GM12878 (cell line): ENCODE data around the gene DOCK7. TPM values are rescaled to one million over a fixed set of nuclear protein-coding genes. Genes with fewer than 3 reads are reported as not detected.

Experiments used
- ATAC-seq: fragments of 200-7000 bp; cut with Tn5 transposase; 3 replicates; pipeline ENCODE4 v1.9.1; 2020; ENCODE audit warnings: mild to moderate bottlenecking, moderate library complexity
- BruUV-seq: library from RNA; stranded (reverse); fragments of 400-500 nt; replicated peaks from 2 replicates; lab custom pipeline; 2021; lab: Mats Ljungman, UMichigan
- CTCF ChIA-PET: fragments of 300-600 bp; sonication (Branson Sonifier 250); formaldehyde crosslinking; extraction: SDS; loops from one replicate; lab custom pipeline; 2021; ENCODE audit warnings: inconsistent platforms; lab: Yijun Ruan, JAX
- POLR2A ChIA-PET: fragments of 350-600 bp; formaldehyde crosslinking; extraction: SDS; loops from one replicate; lab custom pipeline; 2021; ENCODE audit warnings: inconsistent platforms; lab: Charles Lee
- RAD21 ChIA-PET: fragments of 300-600 bp; sonication (Branson Sonifier 250); formaldehyde crosslinking; loops from one replicate; lab custom pipeline; 2023; ENCODE audit warnings: antibody characterized with exemption; ENCODE audit not compliant: unreplicated experiment; lab: Charles Lee
- SMC1A ChIA-PET: fragments of 300-600 bp; sonication (Branson Sonifier 250); formaldehyde crosslinking; loops from one replicate; lab custom pipeline; 2023; ENCODE audit not compliant: unreplicated experiment, uncharacterized antibody; lab: Charles Lee
- DNase-seq: peaks from one replicate; pipeline ENCODE4 v3.0.0-alpha.2; 2011; ENCODE audit warnings: low read depth, low spot score
- FAIRE-seq: peaks from 3 replicates; lab custom pipeline; 2011; peaks lifted over from hg19 to GRCh38; lab: Jason Lieb, UNC
- H2AFZ ChIP-seq: 2 replicates; pipeline ENCODE4 v1.6.0; 2011; ENCODE audit warnings: low read depth, low read length, control low read depth; ENCODE audit not compliant: control insufficient read depth
- H3K27ac ChIP-seq: 2 replicates; pipeline ENCODE4 v1.5.1; 2011; ENCODE audit warnings: control low read depth; ENCODE audit not compliant: control insufficient read depth, insufficient read depth
- H3K27me3 ChIP-seq, 2 experiments: replicated peaks in 1 of 2; 2 replicates each; pipeline versions ENCODE4 v1.6.0 to v1.6.1; 2011; ENCODE audit warnings: low read length in 1 of 2; ENCODE audit not compliant: control insufficient read depth in 2 of 2, insufficient read depth in 2 of 2
- H3K36me3 ChIP-seq, 2 experiments: 2 replicates each; pipeline ENCODE4 v1.5.1; 2011; ENCODE audit warnings: low read length in 1 of 2; ENCODE audit not compliant: control insufficient read depth in 2 of 2, insufficient read depth in 2 of 2
- H3K4me1 ChIP-seq: 2 replicates; pipeline ENCODE4 v1.6.1; 2011; ENCODE audit warnings: mild to moderate bottlenecking, low read length, moderate library complexity, mixed read lengths; ENCODE audit not compliant: control insufficient read depth, insufficient read depth
- H3K4me2 ChIP-seq: 2 replicates; pipeline ENCODE4 v1.6.0; 2011; ENCODE audit warnings: control low read depth; ENCODE audit not compliant: control insufficient read depth, insufficient read depth
- H3K4me3 ChIP-seq: fragments of 200-600 bp; sonication (generic); 2 replicates; pipeline ENCODE4 v1.5.1; 2016
- H3K79me2 ChIP-seq: 2 replicates; pipeline ENCODE4 v1.6.0; 2011; ENCODE audit warnings: low read length; ENCODE audit not compliant: control insufficient read depth, insufficient read depth
- H3K9ac ChIP-seq: 2 replicates; pipeline ENCODE4 v1.8.0; 2011; ENCODE audit warnings: low read length, control low read depth, mixed read lengths; ENCODE audit not compliant: control insufficient read depth, insufficient read depth
- H3K9me3 ChIP-seq: replicated peaks from 3 replicates; pipeline ENCODE4 v1.5.1; 2011; ENCODE audit warnings: mild to moderate bottlenecking, low read length; ENCODE audit not compliant: control insufficient read depth, insufficient read depth
- H4K20me1 ChIP-seq: 2 replicates; pipeline ENCODE4 v1.6.0; 2011; ENCODE audit not compliant: control insufficient read depth, insufficient read depth
- BACH1 ChIP-seq: fragments of 450-650 bp; IDR thresholded peaks from 2 replicates; pipeline ENCODE4 v1.6.1; 2017; ENCODE audit warnings: mild to moderate bottlenecking, borderline replicate concordance
- BHLHE40 ChIP-seq, 2 experiments: fragments of 450-650 bp in 1 of 2; IDR thresholded peaks; 2 replicates each; pipeline ENCODE4 v1.6.1; 2011 to 2017; ENCODE audit warnings: low read depth in 2 of 2, borderline replicate concordance in 1 of 2, improper control_type of control experiment in 1 of 2, low read length in 1 of 2, mild to moderate bottlenecking in 1 of 2
- CEBPB ChIP-seq, 2 experiments: fragments of 150-350 bp in 1 of 2; IDR thresholded peaks; 2 replicates each; pipeline ENCODE4 v1.6.1; 2012 to 2014; ENCODE audit warnings: low read depth in 2 of 2, low read length in 2 of 2, borderline replicate concordance in 1 of 2, inconsistent platforms in 1 of 2
- CREB1 ChIP-seq: IDR thresholded peaks from 2 replicates; pipeline ENCODE4 v1.6.1; 2012; ENCODE audit warnings: low read depth, mild to moderate bottlenecking, inconsistent platforms
- ESRRA ChIP-seq: IDR thresholded peaks from 2 replicates; pipeline ENCODE4 v1.6.1; 2012; ENCODE audit warnings: mild to moderate bottlenecking, low read length, improper control_type of control experiment
- IKZF2 ChIP-seq, 2 experiments: fragments of 450-650 bp; IDR thresholded peaks; 2 replicates each; pipeline ENCODE4 v1.6.1; 2017; ENCODE audit warnings: mild to moderate bottlenecking in 2 of 2, moderate library complexity in 2 of 2
- IRF4 ChIP-seq: IDR thresholded peaks from 2 replicates; pipeline ENCODE4 v1.6.1; 2011; ENCODE audit warnings: low read depth, low read length
- NBN ChIP-seq: fragments of 450-650 bp; IDR thresholded peaks from 2 replicates; pipeline ENCODE4 v1.6.1; 2016
- NRF1 ChIP-seq: conservative IDR thresholded peaks from 2 replicates; pipeline ENCODE4 v1.6.1; 2011; ENCODE audit warnings: mild to moderate bottlenecking, low read depth, low read length, improper control_type of control experiment
- POLR2AphosphoS2 ChIP-seq: IDR thresholded peaks from 2 replicates; pipeline ENCODE4 v1.6.1; 2011; ENCODE audit warnings: low read depth, mild to moderate bottlenecking, low read length, improper control_type of control experiment, moderate library complexity
- POLR2AphosphoS5 ChIP-seq: IDR thresholded peaks from 2 replicates; pipeline ENCODE4 v1.6.1; 2011; ENCODE audit warnings: mild to moderate bottlenecking, low read length, inconsistent platforms
- SMC3 ChIP-seq: IDR thresholded peaks from 2 replicates; pipeline ENCODE4 v1.6.1; 2011; ENCODE audit warnings: low read length, improper control_type of control experiment, borderline replicate concordance
- SPI1 ChIP-seq: IDR thresholded peaks from 2 replicates; pipeline ENCODE4 v1.6.1; 2011; ENCODE audit warnings: low read depth, mild to moderate bottlenecking, low read length, moderate library complexity, borderline replicate concordance; ENCODE audit not compliant: insufficient read depth
- TAF1 ChIP-seq: IDR thresholded peaks from 2 replicates; pipeline ENCODE4 v1.6.1; 2011; ENCODE audit warnings: mild to moderate bottlenecking, low read depth, low read length, borderline replicate concordance
- TBL1XR1 ChIP-seq: IDR thresholded peaks from 2 replicates; pipeline ENCODE4 v1.6.1; 2012; ENCODE audit warnings: low read depth, low read length, improper control_type of control experiment
- TCF7 ChIP-seq: IDR thresholded peaks from 2 replicates; pipeline ENCODE4 v1.6.1; 2014; ENCODE audit warnings: antibody characterized with exemption, borderline replicate concordance
- YY1 ChIP-seq: IDR thresholded peaks from 2 replicates; pipeline ENCODE4 v1.6.1; 2011; ENCODE audit warnings: low read depth, mild to moderate bottlenecking, low read length
- ZBTB33 ChIP-seq: fragments of 450-650 bp; IDR thresholded peaks from 2 replicates; pipeline ENCODE4 v1.6.1; 2017; ENCODE audit warnings: mild to moderate bottlenecking
- WGBS: methylation state at CpG from one replicate; pipeline ENCODE4 v1.1.6; 2016; ENCODE audit warnings: low lambda C conversion rate; ENCODE audit not compliant: insufficient replicate concordance, insufficient coverage; ENCODE audit errors: missing lambda C conversion rate; 5-methylcytosine and 5-hydroxymethylcytosine counted together
- in situ Hi-C: fragments of 300-500 bp; cut with MboI; formaldehyde crosslinking; loops from 9 replicates; pipeline ENCODE4 v1.14.3; 2018; ENCODE audit warnings: mixed read lengths
- intact Hi-C: fragments of 100-400 bp; cut with micrococcal nuclease; formaldehyde crosslinking; loops from one replicate; pipeline ENCODE4 v1.14.2; 2022; ENCODE audit not compliant: unreplicated experiment
- polyA plus RNA-seq, 11 experiments: library from polyadenylated mRNA; depleted of rRNA in 4 of 11; unstranded in 6 of 11; stranded (reverse) in 5 of 11; fragments of >200 nt; fragmentation: Nextera tagmentation in 4 of 11; fragmentation: Illumina TruSeq in 1 of 11; extraction: Ambion mirVana in 4 of 11; extraction: Trizol in 1 of 11; gene quantifications; 1 replicate in 1 of 11; 2 replicates in 10 of 11; pipeline versions ENCODE4 v1.2.1 to v1.2.3, GENCODE V29; 2011 to 2016; ENCODE audit warnings: inconsistent platforms in 2 of 11, missing spikeins in 2 of 11, low read depth in 1 of 11
- total RNA-seq, 4 experiments: library from RNA; depleted of rRNA in 3 of 4; stranded (reverse); fragments of >200 nt in 3 of 4; fragmentation: Illumina TruSeq in 1 of 4; extraction: Trizol in 1 of 4; gene quantifications; 2 replicates each; pipeline versions ENCODE4 v1.2.1 to v1.2.3, GENCODE V29; 2013 to 2021
- TF ChIP-seq, protein P1 (sequence below): IDR thresholded peaks from 2 replicates; pipeline ENCODE4 v1.6.1; 2011; ENCODE audit warnings: low read depth, low read length, improper control_type of control experiment, borderline replicate concordance
- TF ChIP-seq, protein P2 (sequence below): fragments of 450-650 bp; conservative IDR thresholded peaks from 2 replicates; pipeline ENCODE4 v1.6.1; 2017; ENCODE audit warnings: mild to moderate bottlenecking, moderate library complexity

DOCK7 gene
- total and polyA plus RNA-seq, 10 of the 15 experiments (the other 5 are each of a cell fraction or from before 2014, with no cell fraction given), result 4.8 to 34.6 (median 26.9) TPM

DNA sequence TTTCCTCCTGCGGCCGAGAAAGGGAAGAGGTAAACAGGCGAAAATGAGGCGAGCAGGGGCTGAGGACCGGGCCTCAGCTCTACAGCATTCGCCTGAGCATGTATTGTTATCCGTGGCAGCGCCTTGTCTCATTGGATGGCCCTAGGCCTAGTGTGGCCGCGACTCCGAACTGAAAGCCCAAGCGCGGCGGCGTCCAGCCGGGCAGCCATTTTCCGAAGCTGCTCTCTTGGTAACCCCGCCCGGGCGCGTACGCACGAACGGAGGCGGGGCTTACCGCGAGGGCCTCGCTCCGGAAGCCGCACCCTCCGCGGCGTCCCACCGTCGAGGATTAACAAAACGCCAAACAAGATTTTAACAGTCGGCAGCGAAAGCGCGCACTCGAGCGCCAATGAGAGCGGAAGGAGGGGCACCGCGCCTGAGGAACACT lies 252.1 kb downstream of the DOCK7 start:
- intact Hi-C loops, result loop anchor here (2.0 to 5.0 kb wide), 4 partner anchors 186 to 351 kb away; partner anchors contain the start of gene DOCK7
- TF ChIP-seq BACH1, result peak; percentile 29; the same call in 1 of the 2 replicates
- TF ChIP-seq CEBPB (IDR thresholded peaks at IDR 0.05; ENCODE audit: borderline replicate concordance in 1 of 2, low read depth in 2 of 2, low read length in 2 of 2), result no peak
- peak; percentile 91 for TF ChIP-seq POLR2AphosphoS5
- TF ChIP-seq CREB1, result peak; percentile 63; the same call in 1 of the 2 replicates
- TF ChIP-seq POLR2AphosphoS2, result peak; percentile 78
- peak; percentile 99 for TF ChIP-seq YY1
- TF ChIP-seq, protein P1, sequence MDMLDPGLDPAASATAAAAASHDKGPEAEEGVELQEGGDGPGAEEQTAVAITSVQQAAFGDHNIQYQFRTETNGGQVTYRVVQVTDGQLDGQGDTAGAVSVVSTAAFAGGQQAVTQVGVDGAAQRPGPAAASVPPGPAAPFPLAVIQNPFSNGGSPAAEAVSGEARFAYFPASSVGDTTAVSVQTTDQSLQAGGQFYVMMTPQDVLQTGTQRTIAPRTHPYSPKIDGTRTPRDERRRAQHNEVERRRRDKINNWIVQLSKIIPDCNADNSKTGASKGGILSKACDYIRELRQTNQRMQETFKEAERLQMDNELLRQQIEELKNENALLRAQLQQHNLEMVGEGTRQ, result no peak
- TF ChIP-seq ESRRA, result no peak
- no peak for TF ChIP-seq TCF7
- peak; percentile 27 for TF ChIP-seq SPI1
- 0 out of 2 replicates have a peak, but pooled peaks have one; percentile 9 for TF ChIP-seq SMC3
- TF ChIP-seq NRF1, result no peak
- TF ChIP-seq, protein P2, sequence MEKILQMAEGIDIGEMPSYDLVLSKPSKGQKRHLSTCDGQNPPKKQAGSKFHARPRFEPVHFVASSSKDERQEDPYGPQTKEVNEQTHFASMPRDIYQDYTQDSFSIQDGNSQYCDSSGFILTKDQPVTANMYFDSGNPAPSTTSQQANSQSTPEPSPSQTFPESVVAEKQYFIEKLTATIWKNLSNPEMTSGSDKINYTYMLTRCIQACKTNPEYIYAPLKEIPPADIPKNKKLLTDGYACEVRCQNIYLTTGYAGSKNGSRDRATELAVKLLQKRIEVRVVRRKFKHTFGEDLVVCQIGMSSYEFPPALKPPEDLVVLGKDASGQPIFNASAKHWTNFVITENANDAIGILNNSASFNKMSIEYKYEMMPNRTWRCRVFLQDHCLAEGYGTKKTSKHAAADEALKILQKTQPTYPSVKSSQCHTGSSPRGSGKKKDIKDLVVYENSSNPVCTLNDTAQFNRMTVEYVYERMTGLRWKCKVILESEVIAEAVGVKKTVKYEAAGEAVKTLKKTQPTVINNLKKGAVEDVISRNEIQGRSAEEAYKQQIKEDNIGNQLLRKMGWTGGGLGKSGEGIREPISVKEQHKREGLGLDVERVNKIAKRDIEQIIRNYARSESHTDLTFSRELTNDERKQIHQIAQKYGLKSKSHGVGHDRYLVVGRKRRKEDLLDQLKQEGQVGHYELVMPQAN, result 0 out of 2 replicates have a peak, but pooled peaks have one; percentile 64
- peak; percentile 97 for TF ChIP-seq TAF1
- peak in 1 of 2 experiments; percentile 1; a peak in 1 of 4 replicates for TF ChIP-seq IKZF2 (IDR thresholded peaks at IDR 0.05)
- TF ChIP-seq NBN, result 0 out of 2 replicates have a peak, but pooled peaks have one; percentile 8
- TF ChIP-seq IRF4, result peak; percentile 19; the same call in 1 of the 2 replicates
- TF ChIP-seq TBL1XR1, result peak; percentile 36; the same call in 1 of the 2 replicates
- no peak for TF ChIP-seq ZBTB33
- TF ChIP-seq BHLHE40 (IDR thresholded peaks at IDR 0.05; ENCODE audit: borderline replicate concordance in 1 of 2, low read depth in 2 of 2, low read length in 1 of 2), result peak; percentile 44 to 52; a peak in 2 of 4 replicates

More for the DNA sequence above, 252.1 kb downstream of the DOCK7 start:
- ChIA-PET POLR2A (interaction anchor here (0.9 to 1.5 kb wide), 4 partner anchors 12 to 310 kb away, joined by 3 to 4 read pairs (median 3); no protein-coding TSS in a partner anchor), SMC1A (interaction anchor here (0.7 to 1.5 kb wide), 7 partner anchors 9 to 310 kb away, joined by 3 to 6 read pairs (median 3); no protein-coding TSS in a partner anchor), CTCF (interaction anchor here (1.3 to 3.0 kb wide), 2 partner anchors 11 to 311 kb away, joined by 4 to 13 read pairs; no protein-coding TSS in a partner anchor), RAD21 (interaction anchor here (0.6 to 1.8 kb wide), 5 partner anchors 20 to 711 kb away, joined by 3 to 8 read pairs (median 3); partner anchors contain the start of gene DOCK7)
- H3K79me2 ChIP-seq, result peaks cover 44% of the 10 kb centered on the region
- H3K9ac ChIP-seq, result peak overlapping the region; percentile 89
- peak; percentile 87 for FAIRE-seq
- DNase-seq, result no peak
- ATAC-seq, result peak; percentile 79; the same call in 2 of the 3 replicates
- H3K9me3 ChIP-seq, result no peaks in the 10 kb centered on the region; the same call in 2 of the 3 replicates
- H3K36me3 ChIP-seq, result no peaks in the 10 kb centered on the region
- peak overlapping the region; percentile 74 for H2AFZ ChIP-seq
- no peaks in the 10 kb centered on the region for H4K20me1 ChIP-seq
- H3K4me2 ChIP-seq, result peak overlapping the region; percentile 84
- no TSS peak for BruUV-seq
- WGBS, result under 1% methylated on average over 45 of the region's 45 CpGs
- in situ Hi-C loops, result no loop called here
- H3K27me3 ChIP-seq, result no peaks in the 10 kb centered on the region
- peak overlapping the region; percentile 74 for H3K4me3 ChIP-seq
- H3K27ac ChIP-seq, result peak overlapping the region; percentile 95
- H3K4me1 ChIP-seq, result no peaks in the 10 kb centered on the region
